Mesendoderm (in vitro differentiated cells): ENCODE results near the gene UCHL1.

Source experiments
- DNase-seq: peaks from one replicate; pipeline ENCODE4 v3.0.0; 2013
- H2AK5ac ChIP-seq: 2 replicates; pipeline ENCODE4 v1.6.1; 2013; ENCODE audit warnings: low read length, inconsistent platforms
- H2BK120ac ChIP-seq: 2 replicates; pipeline ENCODE4 v1.6.1; 2013; ENCODE audit warnings: low read depth, mild to moderate bottlenecking, low read length, moderate library complexity, mixed read lengths
- H2BK15ac ChIP-seq: replicated peaks from 2 replicates; pipeline ENCODE4 v1.6.1; 2013; ENCODE audit warnings: low read depth, mild to moderate bottlenecking, moderate library complexity
- H2BK5ac ChIP-seq: 2 replicates; pipeline ENCODE4 v1.6.1; 2013; ENCODE audit warnings: low read length, inconsistent platforms
- H3K18ac ChIP-seq: 2 replicates; pipeline ENCODE4 v1.6.1; 2013; ENCODE audit warnings: mild to moderate bottlenecking, low read length, mixed read lengths
- H3K23ac ChIP-seq: one replicate; pipeline ENCODE4 v1.6.1; 2013; ENCODE audit warnings: low read length
- H3K27ac ChIP-seq: 2 replicates; pipeline ENCODE4 v1.5.1; 2013; ENCODE audit warnings: low read depth, mild to moderate bottlenecking, inconsistent platforms, low read length, moderate library complexity
- H3K27me3 ChIP-seq: 2 replicates; pipeline ENCODE4 v1.6.1; 2013; ENCODE audit warnings: low read length, control low read depth, mild to moderate bottlenecking, inconsistent platforms; ENCODE audit not compliant: insufficient read depth, poor library complexity
- H3K36me3 ChIP-seq: 2 replicates; pipeline ENCODE4 v1.6.1; 2013; ENCODE audit warnings: low read length, inconsistent platforms; ENCODE audit not compliant: control insufficient read depth, insufficient read depth
- H3K4ac ChIP-seq: one replicate; pipeline ENCODE4 v1.6.1; 2013; ENCODE audit warnings: low read depth, mild to moderate bottlenecking, low read length, moderate library complexity
- H3K4me1 ChIP-seq: 2 replicates; pipeline ENCODE4 v1.6.1; 2013; ENCODE audit warnings: low read depth, low read length, inconsistent platforms; ENCODE audit not compliant: control insufficient read depth
- H3K4me2 ChIP-seq: 2 replicates; pipeline ENCODE4 v1.6.1; 2013; ENCODE audit warnings: low read length
- H3K4me3 ChIP-seq: 2 replicates; pipeline ENCODE4 v1.5.1; 2013; ENCODE audit warnings: mild to moderate bottlenecking, low read length
- H3K56ac ChIP-seq: one replicate; pipeline ENCODE4 v1.6.1; 2013; ENCODE audit warnings: low read length
- H3K79me1 ChIP-seq: 2 replicates; pipeline ENCODE4 v1.6.1; 2013; ENCODE audit warnings: low read length, inconsistent platforms
- H3K79me2 ChIP-seq: 2 replicates; pipeline ENCODE4 v1.6.1; 2013; ENCODE audit warnings: mild to moderate bottlenecking, low read length; ENCODE audit not compliant: control insufficient read depth, insufficient read depth
- H3K9ac ChIP-seq: 2 replicates; pipeline ENCODE4 v1.6.1; 2013; ENCODE audit warnings: low read length, inconsistent platforms
- H4K5ac ChIP-seq: one replicate; pipeline ENCODE4 v1.6.1; 2013; ENCODE audit warnings: low read length
- H4K8ac ChIP-seq: one replicate; pipeline ENCODE4 v1.6.1; 2013; ENCODE audit warnings: low read depth, mild to moderate bottlenecking, control low read depth, low read length, moderate library complexity
- WGBS: extraction: QIAGEN DNeasy Blood & Tissue Kit; methylation state at CpG from one replicate; pipeline ENCODE4 v1.1.7; 2013; ENCODE audit warnings: low lambda C conversion rate, missing lambda C conversion rate; ENCODE audit not compliant: insufficient coverage; ENCODE audit errors: extremely low coverage; 5-methylcytosine and 5-hydroxymethylcytosine counted together

The UCHL1 gene

GRCh38 chr4:41258783-41259182 lies 2.1 kb downstream of the UCHL1 start:
- Histone ChIP-seq H3K4me1 (peaks cover 2% of the 10 kb centered on the region), H3K4me3 (no peak overlapping the region), H3K27ac (no peak overlapping the region), H3K18ac (no peak overlapping the region), H3K36me3 (peaks cover 11% of the 10 kb centered on the region), H2BK15ac (no peak overlapping the region), H3K9ac (peak overlapping the region; percentile 85), H2BK120ac (no peak overlapping the region), H3K23ac (no peak overlapping the region), H3K4me2 (peak overlapping the region; percentile 71), H2AK5ac (no peak overlapping the region), H3K79me2 (peaks cover 29% of the 10 kb centered on the region), H3K4ac (no peak overlapping the region), H3K56ac (peak overlapping the region; percentile 27), H3K79me1 (peaks cover 5% of the 10 kb centered on the region), H2BK5ac (no peak overlapping the region), H4K5ac (no peak overlapping the region), H3K27me3 (no peaks in the 10 kb centered on the region), H4K8ac (no peak overlapping the region)
- DNase-seq: peak; percentile 88
- no CpG with 5 or more reads among the region's 5 CpGs for WGBS

GRCh38 chr4:41260116-41260733 lies 3.5 kb downstream of the UCHL1 start:
- H4K8ac ChIP-seq: no peak overlapping the region
- no peak overlapping the region for H2BK120ac ChIP-seq
- H2AK5ac ChIP-seq: no peak overlapping the region
- H3K4me3 ChIP-seq: no peak overlapping the region
- no CpG with 5 or more reads among the region's 9 CpGs for WGBS
- no peak overlapping the region for H3K27ac ChIP-seq
- H3K23ac ChIP-seq: no peak overlapping the region
- H3K4me1 ChIP-seq: peaks cover 2% of the 10 kb centered on the region
- H3K4ac ChIP-seq: no peak overlapping the region
- DNase-seq: no peak
- H3K18ac ChIP-seq: no peak overlapping the region
- H3K36me3 ChIP-seq: peaks cover 19% of the 10 kb centered on the region
- no peak overlapping the region for H2BK5ac ChIP-seq
- H3K56ac ChIP-seq: no peak overlapping the region
- H4K5ac ChIP-seq: no peak overlapping the region
- no peak overlapping the region for H2BK15ac ChIP-seq
- peaks cover 30% of the 10 kb centered on the region for H3K79me2 ChIP-seq
- no peaks in the 10 kb centered on the region for H3K27me3 ChIP-seq
- H3K9ac ChIP-seq: no peak overlapping the region
- peaks cover 5% of the 10 kb centered on the region for H3K79me1 ChIP-seq
- no peak overlapping the region for H3K4me2 ChIP-seq

- WGBS: no CpG with 5 or more reads among the region's 6 CpGs
- no peak overlapping the region for H2BK5ac ChIP-seq
- no peak overlapping the region for H3K56ac ChIP-seq
- peaks cover 2% of the 10 kb centered on the region for H3K4me1 ChIP-seq
- no peak overlapping the region for H2BK15ac ChIP-seq
- no peak overlapping the region for H2AK5ac ChIP-seq
- H2BK120ac ChIP-seq: no peak overlapping the region
- H3K4me2 ChIP-seq: no peak overlapping the region
- H3K23ac ChIP-seq: no peak overlapping the region
- no peak for DNase-seq
- peaks cover 19% of the 10 kb centered on the region for H3K36me3 ChIP-seq
- peaks cover 5% of the 10 kb centered on the region for H3K79me1 ChIP-seq
- H4K5ac ChIP-seq: no peak overlapping the region
- no peak overlapping the region for H3K9ac ChIP-seq
- H3K27me3 ChIP-seq: no peaks in the 10 kb centered on the region
- no peak overlapping the region for H3K4me3 ChIP-seq
- no peak overlapping the region for H4K8ac ChIP-seq
- H3K27ac ChIP-seq: no peak overlapping the region
- H3K79me2 ChIP-seq: peaks cover 26% of the 10 kb centered on the region
- H3K4ac ChIP-seq: no peak overlapping the region
- no peak overlapping the region for H3K18ac ChIP-seq
These were observed 5.5 kb downstream of the UCHL1 start for GRCh38 chr4:41262198-41262597.

- no CpG with 5 or more reads among the region's 1 CpG for WGBS
- H3K4me3 ChIP-seq: no peak overlapping the region
- no peak overlapping the region for H3K56ac ChIP-seq
- no peak overlapping the region for H4K5ac ChIP-seq
- no peaks in the 10 kb centered on the region for H3K27me3 ChIP-seq
- H3K36me3 ChIP-seq: peaks cover 24% of the 10 kb centered on the region
- H2AK5ac ChIP-seq: no peak overlapping the region
- no peaks in the 10 kb centered on the region for H3K4me1 ChIP-seq
- H3K27ac ChIP-seq: no peak overlapping the region
- H3K4me2 ChIP-seq: no peak overlapping the region
- no peak overlapping the region for H3K18ac ChIP-seq
- H4K8ac ChIP-seq: no peak overlapping the region
- no peak for DNase-seq
- H3K79me1 ChIP-seq: peaks cover 3% of the 10 kb centered on the region
- peaks cover 7% of the 10 kb centered on the region for H3K79me2 ChIP-seq
- no peak overlapping the region for H2BK120ac ChIP-seq
- no peak overlapping the region for H3K4ac ChIP-seq
- H2BK15ac ChIP-seq: no peak overlapping the region
- H3K23ac ChIP-seq: no peak overlapping the region
- no peak overlapping the region for H3K9ac ChIP-seq
- H2BK5ac ChIP-seq: no peak overlapping the region
These were observed 7.5 kb downstream of the UCHL1 start for GRCh38 chr4:41264212-41264611.

- no peak overlapping the region for H2BK120ac ChIP-seq
- H4K5ac ChIP-seq: no peak overlapping the region
- peaks cover 17% of the 10 kb centered on the region for H3K36me3 ChIP-seq
- no peak overlapping the region for H3K4me3 ChIP-seq
- no peak overlapping the region for H3K27ac ChIP-seq
- H3K23ac ChIP-seq: no peak overlapping the region
- H2AK5ac ChIP-seq: no peak overlapping the region
- no peak overlapping the region for H3K56ac ChIP-seq
- H3K4ac ChIP-seq: no peak overlapping the region
- H3K79me2 ChIP-seq: peaks cover 2% of the 10 kb centered on the region
- no peak for DNase-seq
- no peak overlapping the region for H2BK5ac ChIP-seq
- no peak overlapping the region for H3K4me2 ChIP-seq
- H3K9ac ChIP-seq: no peak overlapping the region
- no peak overlapping the region for H2BK15ac ChIP-seq
- H3K18ac ChIP-seq: no peak overlapping the region
- no peaks in the 10 kb centered on the region for H3K4me1 ChIP-seq
- no CpG with 5 or more reads among the region's 7 CpGs for WGBS
- no peak overlapping the region for H4K8ac ChIP-seq
- no peaks in the 10 kb centered on the region for H3K79me1 ChIP-seq
- H3K27me3 ChIP-seq: no peaks in the 10 kb centered on the region
These were observed 11.3 kb downstream of the UCHL1 start for GRCh38 chr4:41267997-41268396.
